ENCODE data around the gene CDKN2B-AS1.

Gene CDKN2B-AS1

DNA sequence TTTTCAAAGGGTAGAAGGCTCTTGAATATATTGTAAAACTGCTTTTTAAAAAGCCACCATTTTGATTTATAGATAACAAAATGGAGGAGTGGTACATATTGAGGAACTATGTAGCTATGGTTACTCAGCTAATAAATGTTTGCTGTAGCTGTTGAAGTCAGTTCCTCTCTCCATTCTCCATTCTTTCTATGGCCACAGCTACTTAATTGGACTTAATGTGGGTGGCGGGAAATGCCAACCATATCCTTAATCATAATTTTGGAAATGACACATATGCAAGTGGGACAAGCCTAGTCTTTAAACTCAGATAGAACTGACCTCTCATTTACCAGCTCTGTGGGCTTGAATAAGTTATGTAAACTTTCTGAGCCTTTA is 11.0 kb upstream of the CDKN2B-AS1 start:
- DNase-seq = no peak

DNA sequence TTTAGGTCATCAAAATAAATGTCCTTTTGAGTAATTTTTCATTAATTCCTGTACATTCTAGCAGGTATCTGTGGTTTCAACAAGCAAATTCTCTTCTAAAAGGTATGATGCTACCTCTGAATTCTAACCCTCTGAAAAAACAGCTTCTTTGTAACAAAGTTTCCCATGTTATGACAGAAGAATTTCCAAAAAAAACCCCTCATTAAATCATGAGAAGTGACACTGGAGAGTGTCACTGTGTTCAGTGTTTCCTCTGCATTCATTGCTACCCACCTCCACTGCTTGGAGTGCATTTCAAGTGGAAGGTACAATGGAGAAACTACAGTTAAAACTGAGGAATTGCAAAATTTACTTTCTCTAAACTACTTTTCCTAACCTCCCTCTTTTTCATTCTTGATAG is 10.5 kb upstream of the CDKN2B-AS1 start:
- DNase-seq = no peak

DNA sequence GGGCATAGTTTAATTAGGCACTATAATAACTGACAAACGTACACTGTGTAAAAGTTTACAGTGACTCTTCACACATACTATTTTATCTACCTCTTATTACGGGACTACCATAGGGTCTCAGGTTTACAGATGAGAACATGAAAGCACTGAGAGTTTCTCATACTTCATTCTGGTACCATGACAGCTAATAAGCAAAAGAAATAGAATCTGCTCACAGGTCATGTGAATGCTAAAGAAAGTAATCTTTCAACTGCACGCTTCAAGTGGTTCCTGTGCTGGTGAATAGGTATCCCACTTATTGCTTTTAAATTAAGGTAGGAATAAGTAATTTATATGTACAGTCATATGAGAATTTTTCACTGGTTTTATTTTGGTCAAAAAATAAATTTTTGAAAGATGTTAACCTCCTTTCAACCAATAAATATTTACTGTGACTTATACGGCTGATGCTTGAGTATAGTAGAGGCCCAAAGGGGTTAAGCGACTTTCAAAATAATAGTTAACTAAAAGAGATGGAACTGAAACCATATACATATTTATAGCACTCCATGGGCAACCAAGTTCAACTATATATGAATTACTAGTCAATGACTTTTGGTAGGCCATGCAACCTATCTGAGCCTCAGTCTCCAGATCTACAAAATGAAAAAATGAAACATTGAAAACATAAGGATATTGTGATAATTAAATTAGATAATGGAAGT is 8.5 kb upstream of the CDKN2B-AS1 start:
- DNase-seq = no peak

DNA sequence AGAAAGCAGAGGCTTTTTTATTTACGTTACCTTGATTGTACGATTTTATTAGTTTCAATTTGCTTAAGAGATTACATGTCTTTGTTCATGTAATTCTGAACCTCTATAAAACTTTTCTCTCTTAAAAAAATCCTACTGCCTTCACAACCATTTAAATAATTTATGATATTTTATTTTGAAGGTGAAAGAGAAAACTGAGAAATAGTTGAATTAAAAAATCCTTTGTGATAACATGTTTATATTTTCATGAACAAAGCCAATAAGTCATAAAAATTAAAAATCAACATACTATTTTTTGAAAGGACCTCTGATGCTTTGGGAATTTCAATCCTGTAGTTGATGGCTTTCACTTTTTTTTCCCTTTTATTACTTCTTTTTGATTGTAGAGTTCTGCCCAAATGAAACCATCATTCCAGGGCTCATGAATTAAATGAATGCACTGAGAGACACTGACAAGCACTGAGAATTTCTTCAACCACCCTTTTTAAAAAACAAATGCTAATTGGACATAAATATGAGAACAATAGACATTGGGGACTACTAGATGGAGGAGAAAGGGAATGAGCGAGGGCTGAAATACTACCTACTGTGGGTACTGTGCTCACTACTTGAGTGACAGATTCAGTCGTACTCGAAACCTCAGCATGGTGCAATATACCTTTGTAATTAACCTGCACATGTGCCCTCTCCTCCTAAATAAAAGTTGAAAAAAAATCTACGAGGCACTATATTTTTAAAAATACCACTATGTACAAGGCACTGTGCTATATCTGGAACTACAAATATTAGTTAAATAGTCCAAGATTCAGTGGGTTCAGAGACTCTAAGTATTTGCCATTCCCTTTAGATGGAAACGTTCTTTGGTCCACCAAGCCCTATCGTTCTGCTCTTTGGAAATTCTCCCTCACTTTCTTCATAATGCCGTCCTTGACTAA is 6.3 kb upstream of the CDKN2B-AS1 start:
- no peak for DNase-seq

DNA sequence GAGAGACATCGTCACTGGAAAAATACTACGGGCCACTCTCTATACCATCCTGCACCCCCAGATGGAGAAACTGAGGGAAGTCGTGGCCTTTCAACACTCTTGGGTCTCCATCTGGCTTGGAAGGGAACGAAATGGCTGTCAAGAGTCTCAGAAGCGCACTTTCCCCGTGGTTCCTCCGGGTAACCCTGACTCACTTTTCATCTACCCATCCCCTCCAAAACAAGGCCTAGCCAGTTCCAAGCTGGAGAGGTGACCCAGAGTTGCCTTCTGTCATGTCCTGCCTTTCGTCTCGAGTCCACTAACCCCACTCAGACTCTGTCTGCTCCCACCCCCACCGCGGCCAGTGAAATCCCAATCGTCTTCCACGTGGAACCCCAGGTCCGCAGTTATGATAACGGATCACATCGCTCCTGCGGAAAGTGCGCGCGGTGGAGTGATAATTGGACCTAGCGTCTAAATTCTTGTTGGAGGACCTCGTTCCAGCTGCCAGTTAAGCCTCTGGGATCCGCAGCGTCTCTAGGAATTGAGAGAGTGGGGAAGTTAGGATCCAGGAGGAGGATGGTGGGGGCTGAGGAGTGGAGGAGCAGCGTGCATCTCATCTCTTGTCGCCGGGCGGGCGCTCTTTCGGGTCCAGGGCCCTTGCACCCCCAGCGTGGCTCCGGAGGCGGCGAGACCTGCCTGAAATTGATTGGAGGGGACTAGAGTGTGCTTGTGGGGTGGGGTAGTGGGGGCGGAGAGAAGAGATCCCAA is 5.0 kb upstream of the CDKN2B-AS1 start:
- DNase-seq = no peak

DNA sequence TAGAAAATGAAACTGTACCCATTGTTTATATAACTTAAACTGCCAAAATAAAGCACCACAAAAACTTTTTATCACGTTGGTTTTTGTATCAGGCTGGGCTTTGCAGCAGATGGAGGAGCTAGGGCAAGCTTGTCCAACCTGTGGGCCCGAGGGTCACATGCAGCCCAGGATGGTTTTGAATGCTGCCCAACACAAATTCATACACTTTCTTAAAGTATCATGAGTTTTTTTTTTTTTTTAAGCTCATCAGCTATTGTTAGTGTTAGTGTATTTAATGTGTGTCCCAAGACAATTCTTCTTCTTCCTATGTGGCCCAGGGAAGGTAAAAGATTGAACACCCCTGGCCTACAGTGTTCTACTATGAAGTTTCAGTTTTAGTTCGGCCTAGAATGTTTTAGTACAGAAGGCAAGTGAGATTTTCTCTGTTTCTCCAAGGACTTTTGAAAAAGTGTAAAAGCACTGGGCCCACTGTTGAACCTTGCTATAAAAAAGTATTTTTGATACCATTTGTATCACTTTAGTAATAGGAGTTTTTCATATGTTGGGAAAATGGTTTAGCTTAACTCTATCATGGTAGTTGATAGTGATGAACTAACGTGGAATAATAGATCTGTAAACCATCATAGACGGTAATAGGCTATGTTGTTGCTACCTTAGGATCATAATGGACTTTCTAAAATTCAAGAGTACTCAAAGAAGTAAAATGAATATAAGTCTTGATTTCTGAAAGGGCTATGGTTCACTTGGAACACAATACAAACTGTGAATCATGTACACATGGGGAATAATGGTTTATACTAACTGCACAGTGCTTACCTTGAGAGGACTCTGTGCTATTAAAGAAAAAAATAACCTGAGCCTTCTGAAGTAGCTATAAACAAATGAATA is 3.3 kb upstream of the CDKN2B-AS1 start:
- no peak for DNase-seq

DNA sequence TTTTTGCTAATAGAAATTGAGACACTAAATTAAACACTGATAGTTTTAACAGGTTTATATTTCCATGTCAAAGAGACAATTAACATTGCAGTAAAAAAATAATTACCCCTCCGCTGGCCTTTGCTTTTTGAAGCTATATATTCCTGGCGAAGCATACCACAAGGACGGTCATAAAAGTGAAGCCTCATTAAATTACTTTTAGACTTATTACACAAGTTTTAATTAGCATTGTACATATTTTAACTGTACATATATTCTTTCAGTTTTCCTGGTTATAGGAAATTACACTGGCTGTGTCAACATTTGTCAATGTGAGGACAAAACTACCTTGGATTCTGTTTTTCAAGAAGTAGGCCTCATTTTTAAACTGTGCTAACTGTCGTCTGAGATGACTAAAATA is 1.6 kb upstream of the CDKN2B-AS1 start:
- DNase-seq = no peak

DNA sequence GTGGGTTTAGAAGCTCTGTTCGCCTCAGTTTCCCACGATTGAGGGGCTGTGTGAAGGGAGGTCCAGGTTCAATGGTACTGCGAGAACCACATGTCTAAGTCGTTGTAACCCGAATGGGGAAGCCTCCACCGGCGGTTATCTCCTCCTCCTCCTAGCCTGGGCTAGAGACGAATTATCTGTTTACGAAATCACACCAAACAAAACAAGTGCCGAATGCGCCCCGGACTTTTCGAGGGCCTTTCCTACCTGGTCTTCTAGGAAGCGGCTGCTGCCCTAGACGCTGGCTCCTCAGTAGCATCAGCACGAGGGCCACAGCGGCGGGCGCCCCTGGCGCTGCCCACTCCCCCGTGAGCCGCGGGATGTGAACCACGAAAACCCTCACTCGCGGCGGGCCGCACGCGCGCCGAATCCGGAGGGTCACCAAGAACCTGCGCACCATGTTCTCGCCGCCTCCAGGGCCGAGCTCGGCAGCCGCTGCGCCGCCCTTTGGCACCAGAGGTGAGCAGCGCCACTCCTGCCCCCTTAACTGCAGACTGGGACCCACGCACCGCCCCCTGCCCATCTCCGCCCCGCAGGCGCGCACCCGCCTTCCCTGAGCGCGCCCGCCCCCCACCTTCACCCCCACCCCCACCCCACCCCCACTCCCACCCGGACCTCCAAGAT is 567 bp upstream of the CDKN2B-AS1 start, which contains the start of gene CDKN2A:
Gene CDKN2A, minus strand, starts transcription at position 500 of the 663 bp plus-strand sequence.
- DNase-seq = no peak

DNA sequence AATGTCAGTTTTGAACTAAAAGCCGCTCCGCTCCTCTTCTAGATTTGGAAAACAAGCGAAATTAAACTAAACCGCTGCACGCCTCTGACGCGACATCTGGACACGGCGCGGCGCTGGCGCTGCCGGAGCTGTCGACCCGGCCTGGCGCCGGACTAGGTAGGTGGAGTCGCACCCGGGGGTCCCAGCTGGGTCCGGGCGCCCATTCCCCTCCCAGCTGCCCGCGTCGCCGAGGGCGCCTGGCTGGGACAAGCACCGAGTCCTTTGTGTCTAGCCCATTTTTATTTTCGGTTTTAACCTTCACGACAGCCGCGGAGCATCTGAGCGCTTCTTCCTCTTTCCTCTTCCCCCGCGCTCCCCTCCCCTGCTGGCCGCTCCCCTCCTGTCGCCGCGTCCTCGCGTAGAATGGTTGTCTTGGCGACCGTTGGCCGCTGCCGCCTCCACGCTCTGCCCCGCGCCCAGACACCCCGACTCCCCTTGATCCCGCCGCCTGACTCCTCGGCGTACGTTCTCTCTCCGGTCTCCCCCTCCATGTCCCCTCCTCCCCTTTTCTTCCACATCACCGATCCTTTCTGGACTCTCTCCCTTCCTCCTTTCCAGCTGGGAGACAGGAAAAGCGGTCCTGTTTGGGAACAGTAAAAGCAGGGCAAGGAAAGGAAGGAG is 545 bp downstream of the CDKN2B-AS1 start:
- DNase-seq = peak; percentile 77

DNA sequence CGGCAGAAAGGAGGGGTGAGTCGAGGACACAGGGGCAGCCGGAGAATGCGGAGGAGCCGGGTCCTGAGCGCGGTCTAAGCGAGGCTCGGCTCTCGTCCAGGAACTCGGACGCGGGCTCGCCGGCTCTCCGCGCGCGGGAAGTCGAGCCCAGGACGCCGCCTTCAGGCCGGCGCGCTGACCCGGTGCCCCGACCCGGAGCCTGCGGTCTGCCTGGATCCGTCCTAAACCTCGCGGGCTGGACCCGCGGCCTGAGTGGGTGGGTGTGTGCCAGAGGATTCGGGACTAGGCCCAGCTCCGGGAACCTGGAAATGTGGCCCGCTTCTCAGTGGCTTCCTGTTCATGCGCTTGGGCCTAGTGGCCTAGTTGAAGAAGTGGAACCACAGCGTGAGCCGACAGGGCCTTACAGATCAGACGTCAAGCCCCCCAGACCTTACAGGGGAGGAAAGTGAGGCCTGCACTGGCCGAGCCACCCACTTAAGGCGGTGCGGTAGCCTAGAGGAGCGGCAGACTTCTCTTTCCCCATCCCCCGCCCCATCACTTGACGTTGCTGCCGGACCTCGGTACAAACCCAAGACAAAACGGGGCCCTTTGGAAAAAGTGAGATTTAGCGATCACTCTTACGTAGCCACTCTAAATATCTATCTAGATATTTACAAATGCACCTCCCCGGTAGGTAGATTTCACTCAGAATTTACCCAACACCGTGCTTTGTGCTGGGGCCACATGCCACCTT is 1.2 kb downstream of the CDKN2B-AS1 start:
- peak; percentile 55 for DNase-seq

DNA sequence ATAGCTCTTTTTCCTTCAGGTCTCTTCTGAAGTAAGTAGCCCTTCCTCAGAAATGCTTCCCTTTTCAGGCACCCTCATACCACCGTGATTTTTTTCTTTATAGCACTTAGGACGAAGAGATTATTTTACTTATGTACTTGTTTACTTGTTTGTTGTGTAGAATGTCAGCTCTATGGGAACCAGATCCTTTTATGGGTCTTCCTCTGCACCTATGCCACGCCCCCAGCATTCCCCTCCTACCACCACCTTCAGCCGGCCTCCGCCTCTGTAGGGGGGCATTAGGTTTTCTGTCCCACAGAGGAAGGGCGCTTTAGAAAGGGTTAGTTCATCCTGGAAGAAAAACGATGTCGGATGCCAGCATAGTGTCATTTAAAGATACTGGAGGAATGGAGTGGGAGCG is 1.8 kb downstream of the CDKN2B-AS1 start:
- no peak for DNase-seq

DNA sequence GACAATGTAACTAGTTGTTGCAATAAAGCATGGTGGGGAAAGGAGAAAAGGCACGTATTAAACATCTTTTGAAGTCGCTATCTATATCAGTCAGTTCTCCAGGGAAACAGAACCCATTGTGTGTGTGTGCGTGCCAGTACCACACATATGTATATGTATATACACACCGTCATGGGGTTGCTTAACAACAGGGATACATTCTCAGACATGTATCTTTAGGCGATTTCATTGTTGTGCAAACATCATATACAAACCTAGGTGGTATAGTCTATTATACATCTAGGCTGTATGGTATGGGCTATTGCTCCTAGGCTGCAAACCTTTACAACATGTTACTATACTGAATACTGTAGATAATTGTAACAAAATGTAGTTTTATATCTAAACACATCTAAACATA is 2.3 kb downstream of the CDKN2B-AS1 start:
- DNase-seq = no peak

DNA sequence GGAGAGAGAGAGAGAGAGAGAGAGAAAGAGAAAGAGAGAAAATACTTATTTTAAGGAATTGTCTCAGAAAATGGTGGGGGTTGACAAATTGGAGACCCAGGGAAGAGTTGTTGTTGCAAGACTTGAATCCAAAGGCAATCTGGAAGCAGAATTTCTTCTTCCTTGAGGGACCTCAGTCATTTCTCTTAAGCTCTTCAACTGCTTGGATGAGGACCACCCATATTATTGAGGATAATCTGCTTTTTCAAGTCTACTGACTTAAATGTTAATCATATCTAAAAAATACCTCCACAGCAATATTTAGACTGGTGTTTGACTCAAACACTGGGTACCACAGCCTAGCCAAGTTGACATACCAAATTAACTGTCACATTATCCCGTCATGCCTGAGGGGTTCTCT is 2.9 kb downstream of the CDKN2B-AS1 start:
- no peak for DNase-seq

DNA sequence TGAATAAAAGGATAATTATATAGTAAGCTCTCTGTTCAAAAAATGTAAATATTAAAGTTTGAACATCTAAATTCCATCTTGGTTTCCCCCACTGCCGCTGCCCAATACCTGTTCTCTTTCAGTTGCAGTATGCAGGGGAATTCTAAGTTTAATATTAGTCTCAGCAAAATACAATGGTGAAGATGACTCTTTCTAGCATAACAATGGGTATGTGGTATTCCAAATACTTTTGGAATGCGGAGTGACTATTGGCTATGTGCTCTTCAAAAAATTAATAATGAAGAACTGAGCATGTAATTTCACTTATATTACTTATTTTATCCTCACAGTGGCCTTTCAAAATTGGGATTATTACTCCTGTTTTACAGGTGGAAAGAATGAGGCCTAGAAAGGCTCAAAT is 3.4 kb downstream of the CDKN2B-AS1 start:
- DNase-seq = no peak

DNA sequence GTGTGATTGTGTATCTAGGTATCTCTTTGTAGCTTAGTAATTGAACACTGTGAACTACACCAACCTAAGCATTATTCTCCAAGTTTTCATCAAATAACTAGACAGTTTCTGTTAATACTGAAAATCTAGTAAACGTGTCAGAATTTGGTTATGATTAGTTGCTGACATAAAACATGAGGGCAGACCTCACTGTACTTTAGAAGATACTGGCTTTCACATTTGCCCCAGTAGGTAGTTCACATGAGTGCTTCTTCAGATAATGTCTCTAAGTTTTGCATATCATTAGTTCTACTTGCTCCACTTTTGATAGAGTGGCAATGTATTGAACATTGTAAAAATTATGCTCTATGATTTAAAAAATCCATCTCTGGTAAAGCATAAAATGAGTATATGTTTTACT is 7.4 kb downstream of the CDKN2B-AS1 start:
- DNase-seq = no peak

DNA sequence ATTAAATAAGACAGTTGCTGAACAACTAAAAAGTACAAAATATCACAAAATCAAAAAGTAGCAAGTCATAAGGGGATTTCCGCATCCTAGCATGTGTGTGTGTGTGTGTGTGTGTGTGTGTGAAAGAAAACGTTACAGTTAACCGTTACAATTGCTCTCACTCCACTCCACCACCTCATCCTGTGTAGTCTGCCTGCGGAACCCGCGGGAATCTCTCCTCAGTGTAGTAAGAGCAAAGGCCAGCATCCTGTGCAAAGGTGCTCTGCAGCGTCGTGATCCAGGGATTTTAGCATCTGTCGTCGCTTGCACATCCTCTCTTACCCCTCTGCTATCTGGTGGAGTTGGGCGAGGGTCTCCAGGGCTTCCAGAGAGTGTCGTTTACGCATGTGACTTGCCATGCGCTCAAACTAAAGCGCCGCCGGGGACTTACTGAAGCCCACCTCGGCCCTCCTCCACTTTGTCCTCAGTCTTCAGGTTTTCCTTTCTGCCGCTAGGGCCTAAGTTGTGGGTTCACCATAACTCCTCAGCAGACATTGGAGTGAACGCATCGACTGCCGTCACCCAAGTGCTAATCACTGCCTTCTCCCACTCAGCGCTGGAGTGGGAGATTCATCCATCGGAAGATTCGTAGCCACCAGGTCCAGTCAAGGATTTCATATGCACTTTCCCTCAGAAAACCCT is 10.6 kb downstream of the CDKN2B-AS1 start:
- DNase-seq = no peak

DNA sequence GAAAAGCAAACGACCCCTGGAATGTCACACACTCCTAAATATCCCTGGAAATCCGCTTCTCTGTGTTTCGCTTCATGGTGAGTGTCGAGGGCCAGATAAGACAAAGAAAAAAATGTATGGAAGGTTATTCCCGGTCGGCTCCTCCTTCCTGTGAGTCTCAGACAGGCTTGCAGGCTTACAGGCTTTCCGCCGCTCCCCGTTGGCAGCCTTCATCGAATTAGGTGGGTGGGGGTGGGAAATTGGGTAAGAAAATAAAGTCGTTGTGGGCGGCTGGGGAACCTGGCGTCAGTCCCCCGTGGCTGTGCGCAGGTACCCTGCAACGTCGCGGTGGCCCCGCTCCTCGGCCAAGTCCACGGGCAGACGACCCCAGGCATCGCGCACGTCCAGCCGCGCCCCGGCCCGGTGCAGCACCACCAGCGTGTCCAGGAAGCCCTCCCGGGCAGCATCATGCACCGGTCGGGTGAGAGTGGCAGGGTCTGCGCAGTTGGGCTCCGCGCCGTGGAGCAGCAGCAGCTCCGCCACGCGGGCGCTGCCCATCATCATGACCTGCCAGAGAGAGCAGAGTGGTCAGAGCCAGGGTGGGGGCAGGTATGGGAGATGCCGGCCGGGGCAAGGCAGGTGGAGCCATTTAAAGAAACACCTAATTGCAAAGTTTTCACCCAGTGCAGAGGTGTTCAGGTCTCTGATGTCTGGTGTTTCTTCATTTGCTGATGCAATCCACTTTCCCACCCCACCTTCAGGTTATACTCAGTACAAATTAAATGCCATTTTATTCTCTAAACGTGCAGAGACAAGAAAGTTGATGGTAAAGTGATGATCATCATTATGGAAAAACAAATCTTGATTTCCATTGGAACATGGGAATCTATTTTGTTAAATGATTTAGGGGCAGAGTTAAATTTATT is 11.4 kb downstream of the CDKN2B-AS1 start:
- no peak for DNase-seq

DNA sequence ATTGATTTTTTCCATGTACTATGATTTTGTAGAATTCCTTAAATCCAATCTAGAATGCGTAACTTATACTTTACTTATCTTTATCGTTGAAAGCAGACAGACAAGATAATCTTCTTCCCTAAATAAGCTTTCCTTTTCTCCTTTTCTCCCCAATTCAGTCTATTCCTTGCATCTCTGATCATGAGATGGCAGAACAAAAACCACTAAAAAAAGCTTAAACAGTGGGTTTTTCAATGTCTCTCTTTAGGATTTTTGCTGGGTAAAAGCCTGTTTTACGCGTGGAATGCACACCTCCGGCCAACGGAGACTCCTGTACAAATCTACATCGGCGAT is 13.8 kb downstream of the CDKN2B-AS1 start:
- no peak for DNase-seq

Data from NCI-H1092 (cell line).